Measurements from ENCODE around the gene COL4A1.

The COL4A1 gene

DNA sequence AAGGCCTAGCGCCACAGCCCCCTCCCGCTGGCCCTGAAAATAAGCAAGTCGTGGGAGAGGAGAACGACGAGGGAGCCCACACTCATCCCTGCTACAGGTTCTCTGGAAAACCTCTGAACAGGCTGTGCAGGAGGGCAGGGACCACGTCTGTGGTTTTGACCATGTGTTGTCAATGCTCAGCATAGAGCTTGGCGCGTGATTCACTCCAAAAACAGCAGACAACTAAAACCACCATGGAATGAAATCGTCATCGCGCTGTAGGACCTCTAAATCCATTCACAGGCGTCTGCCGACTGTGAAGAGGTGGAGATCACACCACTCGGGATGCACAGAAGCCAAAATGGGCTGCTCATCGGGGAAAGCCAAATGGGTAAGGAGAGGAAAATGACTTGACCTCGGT lies 121.3 kb downstream of the COL4A1 start:
- DNase-seq: no peak

DNA sequence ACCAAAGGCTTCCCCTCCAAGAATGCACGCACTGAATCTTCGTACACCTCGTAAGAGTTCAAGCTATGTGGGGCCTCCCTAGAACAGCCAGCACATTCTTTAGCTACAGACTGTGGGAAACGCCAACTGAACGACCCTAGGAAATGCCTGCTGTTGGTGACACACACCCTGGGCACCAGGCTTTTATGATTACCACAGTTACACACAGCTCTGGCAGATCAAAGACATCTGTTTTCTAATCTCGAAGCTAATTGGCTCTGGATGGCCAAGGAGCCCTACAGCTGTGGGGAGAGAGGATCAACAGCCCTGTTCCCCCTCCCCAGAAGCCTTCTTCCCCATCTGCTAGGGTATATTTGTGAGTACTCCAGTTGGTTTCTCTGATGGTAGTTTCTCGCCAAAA lies 123.0 kb downstream of the COL4A1 start:
- no peak for DNase-seq

DNA sequence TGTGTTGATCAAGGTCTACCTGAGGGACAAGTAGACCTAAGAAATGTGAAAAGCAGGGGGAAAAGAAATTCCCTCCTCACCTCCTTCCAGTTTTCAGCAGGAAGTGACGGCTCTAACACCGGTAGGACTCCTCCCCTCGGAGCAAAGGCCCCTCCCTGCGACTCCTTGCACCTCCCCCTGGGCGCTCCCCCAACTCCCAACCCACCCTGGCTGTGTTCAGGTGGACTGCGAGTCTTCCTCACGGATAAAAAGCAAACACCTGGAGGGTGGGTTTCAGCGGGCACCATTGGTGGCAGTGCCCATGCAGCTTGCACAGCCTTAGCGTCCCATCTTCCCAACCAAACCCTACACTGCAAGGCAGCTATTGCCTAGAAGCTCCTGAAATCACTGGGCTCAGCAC lies 124.5 kb downstream of the COL4A1 start:
- no peak for DNase-seq

DNA sequence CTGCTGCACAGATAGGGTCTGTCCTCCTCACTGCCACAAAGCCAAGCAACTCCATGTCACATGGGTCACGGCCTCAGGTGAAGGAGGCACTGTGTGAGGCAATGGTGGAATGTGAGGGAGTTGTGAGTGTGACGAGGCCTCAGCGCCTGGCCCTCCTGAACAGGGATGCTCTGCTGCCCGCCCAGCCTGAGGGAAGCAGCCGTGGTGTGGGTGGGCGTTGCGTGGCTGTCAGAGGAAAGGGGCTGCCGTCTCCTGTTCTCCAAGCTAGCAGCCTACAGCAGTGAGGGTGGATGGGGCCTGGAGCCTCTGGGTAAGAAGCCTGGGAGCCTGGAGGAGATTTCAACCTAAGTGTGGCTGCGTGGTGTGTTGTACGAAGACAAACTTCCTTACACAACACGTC lies 125.0 kb downstream of the COL4A1 start:
- no peak for DNase-seq

DNA sequence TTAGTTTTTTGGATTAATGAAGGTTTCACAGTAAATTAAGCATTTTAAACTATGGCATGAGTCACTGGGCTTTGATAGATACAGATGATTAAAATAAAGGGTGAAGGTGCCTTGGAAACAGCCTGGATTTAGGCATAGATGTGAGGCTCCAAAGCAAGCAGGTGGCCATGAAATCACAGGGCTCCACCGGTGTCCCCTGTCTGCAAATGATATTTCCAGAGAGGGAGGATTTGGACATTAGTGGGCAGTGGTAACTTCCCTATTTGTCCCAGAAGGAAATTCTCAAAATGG lies 127.2 kb downstream of the COL4A1 start:
- no peak for DNase-seq

DNA sequence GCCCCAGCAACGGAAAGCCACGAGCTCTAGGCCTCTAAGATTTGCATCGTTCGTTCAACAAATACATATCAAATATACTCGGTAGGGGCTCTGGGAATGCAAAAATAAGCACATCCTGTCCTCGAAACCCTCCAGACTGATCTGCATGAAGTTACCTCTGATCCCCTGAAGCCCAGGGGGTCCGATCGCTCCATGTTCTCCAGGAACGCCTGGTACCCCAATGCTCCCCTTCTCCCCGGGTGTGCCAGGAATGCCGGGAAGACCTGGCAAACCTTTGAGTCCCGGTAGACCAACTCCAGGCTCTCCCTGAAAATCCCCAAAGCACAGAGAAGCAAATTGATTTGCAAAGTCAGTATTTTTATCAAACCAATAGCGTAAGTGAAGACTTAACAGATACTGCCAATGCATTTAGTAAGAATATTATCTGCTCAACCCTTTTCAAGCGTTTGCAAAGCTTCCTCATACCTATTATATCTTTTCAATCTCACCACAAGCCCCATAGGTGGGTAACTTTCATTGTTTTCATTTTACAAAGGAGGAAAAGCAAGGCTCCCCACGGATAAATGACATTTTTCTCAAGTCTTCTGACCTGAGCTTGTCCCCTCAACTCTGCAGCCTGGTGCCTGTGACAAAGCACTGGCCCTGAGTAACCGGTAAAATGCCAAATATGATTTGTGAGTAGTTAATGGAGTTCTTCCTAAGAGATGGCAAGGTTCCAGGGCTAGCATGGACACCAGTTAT lies 127.7 kb downstream of the COL4A1 start:
- no peak for DNase-seq

DNA sequence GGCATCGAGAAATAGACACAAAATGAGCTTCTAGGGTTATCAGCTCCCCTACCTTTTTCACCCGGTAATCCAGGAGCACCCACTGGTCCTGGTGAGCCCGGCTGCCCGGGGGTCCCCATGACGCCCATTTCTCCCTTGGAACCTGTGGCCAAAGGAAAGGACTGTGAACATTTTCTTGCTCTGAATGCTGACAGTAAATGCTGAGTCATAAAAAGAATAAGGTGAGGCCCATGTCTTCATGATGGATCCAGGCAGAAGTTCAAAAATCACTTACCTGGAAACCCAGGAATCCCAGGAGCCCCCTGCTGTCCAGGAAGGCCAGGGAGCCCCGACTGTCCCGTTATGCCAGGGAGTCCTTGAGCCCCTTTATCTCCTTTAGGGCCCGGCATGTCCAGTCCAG lies 129.2 kb downstream of the COL4A1 start:
- no peak for DNase-seq

DNA sequence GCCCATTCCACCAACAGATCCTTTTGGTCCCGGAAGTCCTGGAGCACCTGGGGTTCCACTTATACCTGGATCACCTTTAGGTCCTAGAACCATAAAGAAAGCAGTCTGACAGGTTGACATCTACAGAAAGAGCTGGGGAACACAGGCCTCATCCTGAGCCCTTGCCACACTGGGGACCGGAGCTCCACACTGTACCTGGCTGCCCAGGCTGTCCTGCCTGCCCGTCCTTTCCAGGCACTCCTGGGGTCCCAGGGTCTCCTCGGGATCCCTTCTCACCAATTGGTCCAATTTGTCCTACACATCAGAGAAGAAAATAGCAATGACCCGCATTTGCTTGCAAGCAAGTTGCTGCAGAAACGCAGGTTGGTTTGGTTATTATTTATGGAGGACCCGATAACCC lies 130.5 kb downstream of the COL4A1 start:
- no peak for DNase-seq

DNA sequence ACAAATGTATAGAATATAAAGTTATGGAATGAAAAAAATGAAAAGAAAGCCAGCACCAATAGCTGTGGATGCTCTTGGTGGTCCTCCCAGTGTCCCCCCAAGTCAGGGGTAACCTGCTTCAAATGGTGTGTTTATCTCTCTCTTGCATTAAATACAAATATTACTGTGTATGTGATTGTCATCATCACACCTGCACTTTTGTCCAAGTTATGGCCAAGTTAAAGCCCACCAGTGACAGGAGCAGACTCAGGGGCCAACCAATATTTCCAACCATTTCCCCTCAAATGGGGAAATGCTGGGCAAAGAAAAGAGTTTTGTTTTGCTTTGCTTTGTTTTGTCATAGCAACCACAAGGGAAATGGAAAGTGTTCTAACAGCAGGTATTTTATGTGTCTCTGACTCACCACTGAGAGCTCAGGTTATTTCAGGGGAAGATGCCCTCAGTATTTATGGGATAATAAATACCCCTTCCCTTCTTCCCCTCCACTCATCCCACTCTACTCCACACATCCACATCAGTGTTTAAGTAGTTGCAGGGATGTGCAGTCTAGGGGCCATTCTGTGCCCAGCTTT lies 133.6 kb downstream of the COL4A1 start:
- no peak for DNase-seq

DNA sequence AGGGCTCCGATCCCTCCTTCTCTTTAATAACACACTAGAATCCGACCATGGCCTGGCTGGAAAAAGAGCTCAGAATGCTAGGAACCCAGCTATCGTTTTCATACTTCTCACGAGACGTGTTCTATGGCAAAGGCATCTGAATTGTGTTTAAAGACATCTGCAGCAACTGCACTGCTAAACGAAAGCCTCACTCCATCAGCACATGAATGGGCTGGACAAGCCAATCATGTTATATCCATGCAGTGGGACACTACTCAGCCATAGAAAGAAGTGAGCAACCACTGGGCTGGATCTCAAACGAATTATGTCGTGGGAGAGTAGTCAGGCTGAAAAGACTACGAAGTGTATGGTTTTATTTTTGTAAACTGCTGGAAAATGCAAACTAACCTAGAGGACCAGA lies 136.1 kb downstream of the COL4A1 start:
- DNase-seq: no peak

DNA sequence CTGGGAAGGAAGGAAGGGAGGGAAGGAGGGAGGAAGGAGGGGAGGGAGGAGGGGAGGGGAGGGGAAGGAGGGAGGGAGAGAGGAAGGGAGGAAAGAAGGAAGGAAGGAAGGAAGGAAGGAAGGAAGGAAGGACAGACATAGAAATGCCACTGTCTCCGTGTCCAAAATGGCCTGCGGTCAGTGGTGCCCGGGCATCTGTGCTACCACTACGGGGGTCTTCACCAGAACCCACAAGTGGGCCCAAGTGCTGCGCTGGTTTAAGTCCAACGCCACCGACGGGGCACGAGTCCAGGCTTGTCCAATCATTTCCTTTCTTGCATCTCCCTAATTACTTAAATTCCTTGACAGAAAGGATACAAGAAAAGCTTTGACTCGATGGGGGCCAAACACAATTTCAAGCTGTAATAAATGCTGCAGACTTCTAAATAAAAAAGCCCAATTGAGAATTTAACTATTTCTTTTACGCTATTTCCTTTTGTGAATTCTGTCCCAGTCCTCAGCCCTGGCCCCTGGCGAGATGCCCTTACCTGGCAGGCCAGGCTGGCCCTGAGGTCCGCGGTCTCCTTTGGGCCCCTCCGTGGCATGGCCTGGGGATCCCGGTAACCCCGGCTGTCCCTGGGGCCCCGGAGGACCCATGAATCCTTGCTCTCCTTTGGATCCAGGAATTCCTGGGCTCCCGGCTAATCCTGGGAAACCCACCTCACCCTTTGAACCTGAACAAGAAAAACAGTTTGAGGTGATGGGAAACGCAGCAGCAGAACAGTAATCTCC lies 136.8 kb downstream of the COL4A1 start:
- no peak for DNase-seq

DNA sequence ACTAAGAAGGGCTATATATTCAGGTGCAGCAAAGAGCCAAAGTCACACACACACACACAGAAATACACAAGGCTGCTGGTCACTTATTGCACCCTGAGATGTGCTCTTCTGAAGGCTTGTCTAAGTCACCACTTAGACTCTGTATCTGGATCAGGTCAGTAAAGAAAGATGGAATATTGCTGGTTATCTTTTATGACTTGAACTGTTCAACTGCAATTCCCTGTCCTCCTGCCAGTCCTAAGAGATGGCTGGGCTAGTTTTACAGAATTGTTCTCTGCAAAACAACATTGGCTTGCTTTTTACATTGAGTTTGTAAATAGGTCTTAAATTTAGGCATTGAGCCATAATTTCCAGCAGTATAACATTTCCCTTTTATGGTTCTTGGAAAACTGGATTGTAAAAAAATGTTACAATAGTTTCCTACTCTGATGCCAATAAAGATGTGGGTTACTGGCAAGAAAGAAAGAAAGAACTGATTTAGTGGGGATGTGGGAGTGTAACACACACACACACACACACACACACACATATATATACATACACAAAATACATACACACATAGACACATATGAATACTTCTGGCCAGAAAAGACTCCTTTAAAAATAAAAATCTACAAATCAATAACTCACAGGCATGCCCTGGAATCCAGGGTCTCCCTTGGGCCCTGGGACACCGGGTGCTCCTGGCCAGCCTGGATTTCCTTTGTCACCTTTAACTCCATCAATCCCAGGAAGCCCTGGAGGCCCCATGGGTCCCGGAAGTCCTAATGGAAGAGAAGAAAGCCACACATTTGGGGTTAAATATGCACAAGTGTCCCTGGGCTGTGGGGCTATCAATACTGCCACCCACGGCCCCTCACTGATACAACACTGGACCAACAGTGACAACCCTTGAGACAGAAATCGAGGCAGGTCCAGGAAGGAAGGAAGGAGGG lies 137.7 kb downstream of the COL4A1 start:
- DNase-seq: no peak

DNA sequence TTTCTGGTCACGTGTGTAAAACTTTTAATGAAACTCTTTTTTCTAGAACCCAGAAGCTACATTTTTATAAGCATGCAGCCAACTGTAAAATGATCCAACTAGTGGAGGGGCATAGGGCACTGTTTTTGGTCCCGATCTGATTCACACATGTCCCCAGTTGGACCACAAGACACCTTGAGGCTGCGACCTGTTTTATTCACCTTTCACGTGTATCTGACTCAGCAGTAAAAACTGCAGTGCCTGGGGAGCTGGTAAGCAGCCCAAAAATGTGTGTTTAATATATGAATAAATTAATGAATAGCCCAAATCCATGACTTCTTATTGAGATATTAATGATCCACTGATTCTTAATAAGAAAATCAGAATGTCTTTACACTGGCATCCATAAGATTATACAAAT lies 140.4 kb downstream of the COL4A1 start:
- no peak for DNase-seq

DNA sequence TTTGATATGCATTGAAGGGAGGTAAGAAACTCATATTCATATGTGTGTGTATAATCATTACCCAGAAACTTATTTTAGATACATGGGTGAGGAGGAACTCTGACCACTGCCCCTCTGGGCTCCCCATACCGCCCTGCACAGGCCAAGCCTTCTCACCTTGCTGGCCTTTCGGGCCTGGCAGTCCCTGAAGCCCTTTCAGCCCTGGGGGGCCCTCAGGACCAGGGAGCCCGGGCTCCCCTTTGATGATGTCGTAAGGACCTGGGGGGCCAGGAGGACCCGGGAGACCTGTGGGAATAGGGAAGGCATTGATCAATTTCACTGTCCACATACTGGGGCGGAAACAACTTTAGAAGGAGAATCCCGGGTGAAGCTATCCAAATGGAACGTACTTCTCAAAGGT lies 142.3 kb downstream of the COL4A1 start:
- DNase-seq: no peak

DNA sequence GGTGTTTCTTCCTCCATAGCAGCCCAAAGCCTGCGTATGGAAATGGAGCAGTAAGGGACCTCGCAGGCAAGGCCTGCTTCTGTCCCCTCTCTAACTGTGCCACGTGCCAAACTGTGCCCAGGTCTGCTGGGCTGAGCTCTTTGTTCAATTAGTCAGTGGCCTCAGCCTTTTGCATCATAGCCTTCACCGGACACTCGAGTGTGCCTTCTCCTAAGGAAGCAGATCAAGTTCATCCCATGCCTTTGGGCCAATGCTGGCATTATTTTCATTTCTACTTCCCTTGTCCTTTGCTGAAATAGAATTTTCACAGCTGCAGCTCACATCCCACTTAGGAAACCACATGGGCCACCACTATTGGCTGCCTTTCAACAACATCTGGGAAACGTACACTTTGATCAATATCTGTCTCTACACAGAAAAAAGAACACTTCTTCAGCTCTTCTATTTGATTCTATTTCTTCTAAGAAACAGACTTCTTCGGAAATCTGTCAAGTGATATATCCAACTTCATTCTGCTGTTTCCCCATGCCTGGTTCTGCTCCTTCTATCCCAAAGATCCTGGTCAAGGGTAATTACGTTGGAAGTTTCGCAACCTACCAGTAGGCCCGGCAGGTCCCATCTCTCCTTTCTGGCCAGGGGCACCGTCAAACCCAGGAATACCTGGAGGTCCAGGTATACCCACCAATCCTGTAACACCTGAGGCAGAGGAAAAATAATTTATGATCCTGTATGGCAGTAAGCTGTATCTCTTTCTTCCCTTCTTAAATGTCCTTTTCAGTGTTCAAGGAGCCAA lies 143.9 kb downstream of the COL4A1 start:
- DNase-seq: no peak

DNA sequence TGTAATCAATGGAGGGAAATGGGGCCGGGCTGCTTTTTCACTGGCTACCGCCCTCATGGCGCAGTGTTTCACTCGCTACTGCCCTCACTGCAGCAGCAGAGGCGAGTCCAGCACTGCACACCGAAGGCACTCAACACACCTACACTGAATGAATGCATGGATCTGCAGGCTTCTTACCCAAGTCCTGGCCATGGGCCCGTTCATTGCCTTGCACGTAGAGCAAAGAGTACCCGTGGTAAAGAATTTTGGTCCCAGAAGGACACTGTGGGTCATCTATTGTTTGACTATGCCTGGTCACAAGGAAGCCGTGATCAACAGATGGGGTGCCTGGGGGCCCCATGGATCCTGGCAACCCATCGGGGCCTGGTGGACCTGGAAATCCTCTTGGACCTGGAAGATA lies 144.9 kb downstream of the COL4A1 start:
- DNase-seq: no peak

DNA sequence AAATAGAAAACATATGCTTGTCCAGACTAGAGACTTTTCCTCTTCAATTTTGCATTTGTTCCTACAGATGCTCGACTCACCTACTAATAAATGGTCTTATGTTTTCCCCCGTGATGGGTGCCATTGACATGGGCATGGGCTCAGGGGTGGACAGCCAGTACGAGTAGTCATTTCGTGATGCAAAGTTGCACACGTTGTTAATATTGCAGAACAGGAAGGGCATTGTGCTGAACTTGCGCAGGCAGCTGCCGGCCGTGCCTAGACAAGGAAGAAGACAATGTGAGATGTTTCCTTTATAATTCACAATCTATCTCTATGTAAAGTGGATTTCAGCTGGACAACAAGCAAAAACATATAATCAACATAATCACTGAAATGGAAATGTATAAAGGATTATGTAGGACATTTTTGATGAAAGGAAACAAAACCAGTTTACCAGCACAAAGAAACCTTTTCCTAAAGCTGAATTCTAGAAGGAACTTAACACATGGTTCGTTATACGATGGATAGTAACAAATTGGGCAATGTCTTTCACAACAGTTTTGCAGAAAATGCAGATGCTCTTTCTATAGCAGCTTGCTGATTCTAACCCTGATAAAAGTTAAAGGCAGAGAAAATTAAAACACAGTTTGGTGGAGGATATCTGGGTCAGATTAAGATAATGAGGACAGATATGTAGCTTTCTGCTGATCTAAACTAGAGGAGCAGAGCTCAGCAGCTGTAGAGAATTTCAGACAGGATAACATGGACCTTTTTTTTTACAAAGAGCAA lies 145.7 kb downstream of the COL4A1 start:
- no peak for DNase-seq

DNA sequence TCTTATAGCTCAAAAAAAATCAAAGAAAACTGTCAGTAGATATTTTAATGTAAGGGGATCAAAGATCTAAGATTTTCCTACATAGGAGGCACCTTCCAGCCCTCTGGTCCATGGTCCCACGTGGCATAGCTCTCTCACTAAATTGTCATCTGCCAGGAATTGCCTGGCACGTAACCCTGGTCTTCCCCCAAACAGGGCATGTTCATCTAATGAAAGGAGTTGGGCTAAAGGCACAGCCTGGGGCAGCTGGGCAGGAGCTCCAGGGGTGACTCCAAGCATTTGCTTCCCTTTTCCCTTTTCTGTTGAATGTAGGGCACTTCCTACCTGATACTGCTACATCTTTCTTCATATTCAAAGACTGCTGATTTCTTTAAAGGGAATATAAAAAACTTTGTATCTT lies 148.7 kb downstream of the COL4A1 start:
- DNase-seq: no peak

DNA sequence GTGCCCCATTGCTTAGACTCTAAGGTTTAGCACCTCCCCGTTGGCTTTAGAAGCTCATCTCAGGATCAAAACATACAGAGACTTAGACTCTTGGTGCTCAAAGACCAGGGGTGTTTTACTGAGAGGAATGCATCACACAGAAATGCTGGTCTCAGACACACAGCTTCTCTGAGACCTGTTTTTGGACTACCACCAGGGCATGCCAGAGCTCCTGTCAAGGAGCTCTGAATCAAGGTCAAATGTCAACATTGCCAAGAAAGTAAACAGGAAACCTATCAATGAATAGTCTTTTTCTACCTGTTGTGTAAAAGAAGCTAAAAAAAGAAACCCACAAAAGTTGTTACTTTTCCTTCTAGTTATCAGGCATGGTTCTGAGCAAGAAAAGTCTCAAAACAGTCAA lies 149.2 kb downstream of the COL4A1 start:
- no peak for DNase-seq

DNA sequence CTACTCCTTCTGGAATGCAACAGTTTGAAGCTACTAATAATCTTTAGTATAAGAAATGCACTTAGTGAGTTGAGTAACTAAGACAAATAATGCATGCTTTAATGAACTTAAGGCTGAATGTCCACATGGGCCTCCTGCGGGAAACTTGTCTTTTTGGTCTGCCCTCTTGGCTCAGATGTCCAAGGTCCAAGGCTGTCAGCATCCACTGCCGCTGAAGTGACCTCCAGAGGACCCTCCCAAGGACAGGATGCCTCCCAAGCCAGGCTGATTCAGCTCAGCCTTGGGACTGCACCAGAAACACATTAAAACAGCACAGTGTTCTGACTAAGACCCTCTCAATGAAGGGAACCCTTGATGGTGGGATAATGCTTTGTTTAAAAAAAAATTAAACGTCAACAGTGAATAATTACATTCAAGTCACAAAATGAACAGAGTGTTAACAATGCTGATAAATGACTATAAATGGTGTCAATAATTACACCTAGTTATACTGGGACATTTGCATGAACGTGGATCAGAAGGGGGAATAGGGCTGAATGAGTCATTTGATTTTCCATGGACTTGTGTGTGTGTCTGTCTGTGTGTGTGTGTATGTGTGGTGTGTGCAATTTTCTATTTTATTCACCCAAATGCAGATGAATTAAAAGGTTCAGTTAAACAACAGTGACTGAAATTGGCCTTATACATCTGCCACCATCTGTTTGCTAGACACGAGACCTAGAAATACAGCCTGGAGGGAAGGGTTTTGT lies 150.5 kb downstream of the COL4A1 start:
- no peak for DNase-seq

DNA sequence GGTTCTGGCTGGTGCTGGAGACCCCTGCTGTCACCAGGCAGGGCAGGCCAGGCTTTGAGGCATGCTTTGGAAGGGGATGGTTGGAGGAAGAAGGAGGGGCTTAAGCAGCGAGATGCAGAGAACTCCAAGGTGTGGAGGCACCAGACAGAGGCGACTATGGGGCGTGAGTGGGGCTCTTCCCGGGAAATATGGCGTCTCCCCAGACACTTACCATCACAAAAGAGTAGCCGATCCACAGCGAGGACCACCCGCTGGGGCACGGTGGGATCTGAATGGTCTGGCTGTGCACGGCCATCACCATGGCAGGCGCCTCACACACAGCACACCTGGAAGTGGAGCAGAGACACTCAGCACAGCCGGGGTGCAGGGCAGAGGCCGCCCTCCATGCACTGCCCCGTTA lies 151.9 kb downstream of the COL4A1 start:
- DNase-seq: no peak

All from KG1 (cell line).